ENCODE results near the gene MZB1.
"Not testable (repeated sequence)": the region's sequence is repeated elsewhere in the genome, so short reads cannot be mapped to it uniquely, and the experiment has no call there.

MZB1 gene

GRCh38 chr5:139391570-139392323 is 2.0 kb upstream of the MZB1 start:
- no peak for DNase-seq

GRCh38 chr5:139390639-139391569 is 1.2 kb upstream of the MZB1 start:
- DNase-seq = no peak

- DNase-seq = no peak
Measured at GRCh38 chr5:139388198-139388821, 1.4 kb downstream of the MZB1 start.

- no peak for DNase-seq
Measured at GRCh38 chr5:139387611-139388197, 2.0 kb downstream of the MZB1 start.

GRCh38 chr5:139386956-139387355 is 2.8 kb downstream of the MZB1 start:
- not testable (repeated sequence) for DNase-seq

GRCh38 chr5:139386050-139386438 is 3.7 kb downstream of the MZB1 start:
- no peak for DNase-seq

- no peak for DNase-seq
Measured at GRCh38 chr5:139385061-139386049, 4.4 kb downstream of the MZB1 start.

GRCh38 chr5:139384591-139385051 is 5.1 kb downstream of the MZB1 start:
- DNase-seq = no peak

GRCh38 chr5:139383993-139384590 is 5.6 kb downstream of the MZB1 start:
- no peak for DNase-seq

- DNase-seq = no peak
Measured at GRCh38 chr5:139383275-139383992, 6.3 kb downstream of the MZB1 start, which contains the start of gene SLC23A1. SLC23A1 (minus strand) TSS chr5:139383297; CDS start chr5:139383253, 44 bp downstream.

- no peak for DNase-seq
Measured at GRCh38 chr5:139382807-139383206, 6.9 kb downstream of the MZB1 start.

GRCh38 chr5:139381837-139382761 is 7.6 kb downstream of the MZB1 start:
- DNase-seq = no peak

- no peak for DNase-seq
Measured at GRCh38 chr5:139379626-139380449, 9.9 kb downstream of the MZB1 start.

- DNase-seq = no peak
Measured at GRCh38 chr5:139378941-139379361, 10.8 kb downstream of the MZB1 start.

- DNase-seq = no peak
Measured at GRCh38 chr5:139378101-139378825, 11.4 kb downstream of the MZB1 start.

- DNase-seq = no peak
Measured at GRCh38 chr5:139377226-139377625, 12.5 kb downstream of the MZB1 start.

- no peak for DNase-seq
Measured at GRCh38 chr5:139376364-139376763, 13.3 kb downstream of the MZB1 start.

GRCh38 chr5:139374909-139375308 is 14.8 kb downstream of the MZB1 start:
- DNase-seq = no peak

Measured in stimulated activated CD4-positive, alpha-beta T cell treated with anti-CD3 and anti-CD28 coated beads, Interleukin-4, amount 100 ng/mL, for 1 hour (primary cell).